GM18502 (cell line): ENCODE measurements around the gene EFHB.
"Not testable (repeated sequence)": the region's sequence is repeated elsewhere in the genome, so short reads cannot be mapped to it uniquely, and the experiment has no call there.

Experiments used
- ATAC-seq: cut with Tn5 transposase; IDR thresholded peaks from one replicate; pipeline ENCODE4 v1.9.1; 2021; ENCODE audit warnings: mild to moderate bottlenecking; ENCODE audit not compliant: unreplicated experiment, poor library complexity

EFHB gene

DNA sequence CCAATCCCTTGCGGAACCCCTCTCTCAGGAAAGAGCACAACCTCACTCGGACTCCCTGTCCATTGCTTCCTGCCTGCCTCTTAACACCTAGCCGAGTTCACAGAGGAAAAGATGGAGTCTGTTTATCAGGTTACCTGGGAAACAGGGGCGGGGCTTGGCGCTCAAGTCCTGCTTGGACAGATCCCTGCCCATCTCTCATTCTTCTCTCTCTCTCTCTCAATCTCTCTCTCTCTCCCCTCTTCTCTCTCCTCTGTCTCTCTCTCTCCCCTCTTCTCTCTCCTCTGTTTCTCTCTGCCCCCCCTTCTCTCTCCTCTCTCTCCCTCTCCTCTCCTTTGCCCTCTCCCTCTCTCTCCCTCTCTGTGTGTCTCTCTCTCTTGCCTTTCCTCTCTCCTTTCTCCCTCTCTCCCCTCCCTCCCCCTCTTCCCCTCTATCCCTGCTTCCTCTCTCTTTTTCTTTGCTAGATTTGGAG is at the start of gene EFHB:
Gene EFHB, minus strand, starts transcription at position 120 of the 469 bp plus-strand sequence. CDS start 199 bp downstream, outside the sequence.
- no peak for ATAC-seq

- ATAC-seq, result no peak
Observed at GRCh38 chr3:19972054-19972453, 38.0 kb upstream of the EFHB start.

- no peak for ATAC-seq
Observed at GRCh38 chr3:19970327-19970726, 36.3 kb upstream of the EFHB start.

GRCh38 chr3:19967812-19968211 is 33.8 kb upstream of the EFHB start:
- ATAC-seq, result no peak

- ATAC-seq, result no peak
Observed at GRCh38 chr3:19967208-19967607, 33.2 kb upstream of the EFHB start.

- no peak for ATAC-seq
Observed at GRCh38 chr3:19961960-19962359, 27.9 kb upstream of the EFHB start.

GRCh38 chr3:19960696-19961095 is 26.7 kb upstream of the EFHB start:
- no peak for ATAC-seq

GRCh38 chr3:19959505-19959904 is 25.5 kb upstream of the EFHB start:
- no peak for ATAC-seq

DNA sequence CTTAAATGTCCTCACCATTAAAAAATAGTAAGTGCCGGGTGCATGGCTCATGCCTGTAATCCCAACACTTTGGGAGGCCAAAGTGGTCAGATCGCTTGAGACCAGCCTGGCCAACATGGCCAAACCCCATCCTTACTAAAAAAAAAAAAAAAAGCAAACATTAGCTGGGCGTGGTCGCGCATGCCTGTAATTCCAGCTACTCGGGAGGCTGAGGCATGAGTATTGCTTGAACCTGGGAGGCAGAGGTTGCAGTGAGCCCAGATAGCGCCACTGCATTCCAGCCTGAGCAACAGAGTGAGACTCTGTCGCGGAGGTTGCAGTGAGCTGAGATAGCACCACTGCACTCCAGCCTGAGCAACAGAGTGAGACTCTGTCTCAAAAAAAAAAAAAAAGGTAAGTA is 23.3 kb upstream of the EFHB start:
- ATAC-seq, result not testable (repeated sequence)

DNA sequence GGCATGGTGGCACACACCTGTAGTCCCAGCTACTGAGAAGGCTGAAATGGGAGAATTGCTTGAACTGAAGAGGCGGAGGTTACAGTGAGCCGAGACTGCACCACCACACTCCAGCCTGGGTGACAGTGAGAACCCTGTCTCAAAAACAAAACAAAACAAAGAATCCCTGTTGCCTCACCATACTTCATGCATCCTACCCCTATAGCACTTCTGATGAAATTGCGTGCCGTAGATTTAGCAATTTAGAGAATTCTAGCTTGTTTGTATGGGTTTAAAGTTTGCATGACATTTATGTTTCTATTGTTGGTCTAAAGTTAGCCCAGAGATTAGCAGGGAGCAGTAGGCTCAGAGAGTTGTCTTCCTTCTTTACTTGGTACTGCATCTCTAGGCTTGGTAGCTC is 20.7 kb upstream of the EFHB start:
- ATAC-seq, result no peak

- ATAC-seq, result no peak
Observed at GRCh38 chr3:19950316-19950715, 16.3 kb upstream of the EFHB start.

DNA sequence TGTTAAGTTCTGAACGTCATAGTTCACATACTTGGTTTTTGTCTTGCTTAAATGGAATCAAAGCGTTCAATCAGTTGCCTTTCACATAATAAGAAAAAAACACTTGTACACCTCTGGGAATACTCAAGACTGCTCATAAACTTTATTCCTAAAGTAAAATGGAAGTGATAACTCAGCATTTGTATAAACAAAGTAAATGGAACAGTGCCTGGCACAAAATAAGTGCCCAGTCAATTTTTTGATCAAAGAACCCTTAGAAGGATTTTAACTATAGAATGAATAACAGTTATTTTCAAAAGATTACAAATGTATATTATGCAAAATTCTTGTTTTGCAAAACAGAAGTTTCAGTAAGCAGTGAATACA is 14.2 kb upstream of the EFHB start:
- ATAC-seq, result no peak

GRCh38 chr3:19947549-19948225 is 13.7 kb upstream of the EFHB start:
- peak; percentile 19 for ATAC-seq

DNA sequence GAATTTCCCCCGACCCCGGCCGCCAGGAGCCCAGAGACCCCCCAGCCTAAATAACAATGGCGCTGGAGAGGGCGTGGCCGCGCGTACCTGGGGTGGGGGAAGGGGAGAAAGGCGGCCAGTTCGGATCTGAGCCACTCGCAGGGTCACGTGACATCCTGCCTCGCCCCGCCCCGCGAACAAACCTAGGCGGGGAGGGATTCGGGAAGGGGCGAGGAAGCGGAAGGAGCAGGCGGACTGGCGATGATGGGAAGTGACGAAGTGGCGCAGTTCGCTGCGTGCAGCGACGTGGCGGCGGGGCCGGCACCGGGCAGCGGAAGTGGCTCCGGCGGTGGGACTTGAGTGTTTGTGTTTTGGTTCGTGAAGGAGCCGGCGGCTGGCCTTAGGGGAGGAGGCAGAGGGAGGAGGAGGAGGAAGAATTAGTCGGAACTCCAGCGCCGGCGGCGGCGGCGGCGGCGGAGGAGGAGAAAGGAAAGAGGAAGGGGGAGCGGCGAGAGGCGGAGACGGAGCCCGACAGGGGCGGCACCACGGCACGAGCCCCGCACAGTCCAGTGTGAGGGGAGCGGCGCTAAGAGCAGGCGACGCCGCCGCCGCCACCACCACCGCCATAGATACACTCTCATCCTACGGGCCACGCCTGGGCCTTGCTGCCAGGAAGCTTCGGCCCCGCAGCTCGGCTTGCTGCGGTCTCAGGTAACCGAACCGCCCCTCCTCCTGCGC is 13.0 kb upstream of the EFHB start, which contains the start of gene RAB5A:
Gene RAB5A, plus strand, starts transcription at position 266 of the 717 bp plus-strand sequence. CDS start 3,802 bp downstream, outside the sequence.
- ATAC-seq, result peak; percentile 94

GRCh38 chr3:19945969-19946831 is 12.2 kb upstream of the EFHB start:
- peak; percentile 8 for ATAC-seq

DNA sequence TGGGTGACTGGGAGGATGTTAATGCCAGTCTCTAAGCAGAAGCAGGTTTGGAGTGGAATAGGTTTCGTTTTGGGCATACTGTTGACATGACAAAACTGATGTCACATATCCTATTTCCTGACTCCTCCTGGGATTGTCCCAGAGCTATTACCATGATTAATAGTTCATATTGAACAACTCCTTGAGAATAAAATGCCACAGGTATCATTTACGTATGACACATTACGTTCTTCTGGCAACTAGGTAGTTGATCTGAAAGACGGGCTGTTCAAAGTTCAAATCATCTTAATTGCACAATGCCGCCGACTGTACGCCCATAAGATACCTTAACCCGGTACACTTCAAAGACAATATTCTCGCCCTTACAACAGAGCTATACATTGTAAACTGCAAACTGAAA is 11.5 kb upstream of the EFHB start:
- no peak for ATAC-seq

GRCh38 chr3:19940643-19941042 is 6.6 kb upstream of the EFHB start:
- ATAC-seq, result no peak

- ATAC-seq, result no peak
Observed at GRCh38 chr3:19938295-19938627, 4.2 kb upstream of the EFHB start.

DNA sequence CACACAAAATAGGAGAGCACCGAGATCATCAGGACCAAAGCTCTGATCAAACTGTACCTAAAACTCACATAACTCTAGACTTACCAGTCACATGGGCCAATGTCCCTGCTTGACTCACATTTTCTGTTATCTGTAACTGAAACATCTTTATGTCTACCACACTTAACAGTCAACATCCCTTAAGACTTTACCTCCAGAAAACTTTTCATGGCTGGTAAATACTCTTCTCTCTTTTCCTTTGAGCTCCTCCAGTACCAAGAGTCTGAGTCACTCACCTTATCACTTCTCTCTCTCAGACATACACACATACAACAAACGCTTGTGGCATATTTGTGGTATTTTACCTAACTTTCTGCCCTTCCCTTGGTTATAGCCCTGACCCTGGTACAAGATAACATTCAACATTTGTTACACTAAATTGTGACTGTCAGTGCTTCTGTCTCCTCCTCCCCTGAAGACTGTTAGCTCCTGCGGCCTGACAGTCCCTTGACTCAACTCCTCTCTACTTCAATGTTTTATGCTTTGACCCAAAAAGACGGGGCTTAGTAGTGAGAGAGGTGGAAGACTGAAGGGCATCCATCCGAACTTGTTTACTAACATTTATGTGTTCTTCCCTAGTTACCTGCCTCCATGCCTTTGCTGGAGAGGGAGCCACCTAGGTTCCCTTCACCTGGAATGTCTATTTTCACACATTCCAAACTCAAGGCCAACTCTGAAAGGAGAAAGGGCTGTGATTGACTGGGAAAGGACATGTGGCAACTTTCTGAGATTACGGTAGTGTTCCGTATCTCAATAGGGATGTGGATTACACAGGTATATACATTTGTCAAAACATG is 3.7 kb upstream of the EFHB start:
- ATAC-seq, result no peak

GRCh38 chr3:19932422-19932821 is 1.6 kb downstream of the EFHB start:
- no peak for ATAC-seq
